ENCODE data around the gene MPV17L.

- TF ChIP-seq CTCF (IDR thresholded peaks at IDR 0.05; ENCODE audit: extremely low read depth in 1 of 2, insufficient read depth in 1 of 2, low read depth in 1 of 2, low read length in 2 of 2) (no peak), MYC (IDR thresholded peaks at IDR 0.05; ENCODE audit: low read depth, low read length) (no peak), POLR2A (IDR thresholded peaks at IDR 0.05; ENCODE audit: low read depth, low read length) (no peak), POLR2AphosphoS5 (IDR thresholded peaks at IDR 0.05; ENCODE audit: insufficient read depth, low read depth, low read length) (no peak), EZH2 (IDR thresholded peaks at IDR 0.05; ENCODE audit: borderline replicate concordance, low read depth, low read length, severe bottlenecking) (no peak)
Observed at GRCh38 chr16:15398618-15399316, 3.2 kb downstream of the MPV17L start.
